HG03558 (cell line): ENCODE measurements around the gene CCDC174.

ENCODE experiments used
- ATAC-seq: cut with Tn5 transposase; IDR thresholded peaks from one replicate; pipeline ENCODE4 v1.9.1; 2021; ENCODE audit warnings: moderate number of reproducible peaks; ENCODE audit not compliant: unreplicated experiment; ENCODE audit errors: extremely low read depth

CCDC174 gene

DNA sequence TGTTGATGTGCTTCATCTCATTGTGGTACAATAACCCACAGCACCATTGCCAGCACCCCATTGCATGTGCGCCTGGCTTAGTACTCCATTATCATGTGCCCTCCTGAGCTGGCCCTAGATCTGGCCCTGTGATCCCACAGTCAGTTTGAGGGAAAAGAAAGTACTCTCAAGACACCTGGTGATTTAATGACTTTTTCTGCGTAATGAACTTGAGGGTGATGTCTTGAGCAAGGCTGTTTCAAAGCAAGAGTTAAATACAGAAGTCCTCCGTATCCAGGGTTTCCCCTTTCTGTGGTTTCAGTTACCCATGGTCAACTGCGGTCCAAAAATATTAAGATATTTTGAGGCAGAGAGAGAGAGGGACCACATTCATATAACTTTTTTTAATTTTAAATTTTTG is 39.7 kb downstream of the CCDC174 start:
- ATAC-seq = no peak

DNA sequence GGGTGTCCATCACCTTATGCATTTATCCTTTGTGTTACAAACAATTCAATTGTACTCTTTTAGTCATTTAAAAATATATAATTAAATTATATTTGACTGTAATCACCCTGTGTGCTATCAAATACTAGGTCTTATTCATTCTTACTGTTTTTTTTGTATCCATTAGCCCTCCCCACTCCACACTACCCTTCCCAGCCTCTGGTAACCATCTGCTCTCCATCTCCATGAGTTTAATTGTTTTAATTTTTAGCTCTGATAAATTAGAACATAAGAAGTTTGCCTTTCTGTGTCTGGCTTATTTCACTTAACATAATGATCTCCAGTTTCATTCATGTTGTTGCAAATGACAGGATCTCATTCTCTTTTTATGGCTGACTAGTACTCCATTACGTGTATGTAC is 40.2 kb downstream of the CCDC174 start:
- ATAC-seq = no peak

DNA sequence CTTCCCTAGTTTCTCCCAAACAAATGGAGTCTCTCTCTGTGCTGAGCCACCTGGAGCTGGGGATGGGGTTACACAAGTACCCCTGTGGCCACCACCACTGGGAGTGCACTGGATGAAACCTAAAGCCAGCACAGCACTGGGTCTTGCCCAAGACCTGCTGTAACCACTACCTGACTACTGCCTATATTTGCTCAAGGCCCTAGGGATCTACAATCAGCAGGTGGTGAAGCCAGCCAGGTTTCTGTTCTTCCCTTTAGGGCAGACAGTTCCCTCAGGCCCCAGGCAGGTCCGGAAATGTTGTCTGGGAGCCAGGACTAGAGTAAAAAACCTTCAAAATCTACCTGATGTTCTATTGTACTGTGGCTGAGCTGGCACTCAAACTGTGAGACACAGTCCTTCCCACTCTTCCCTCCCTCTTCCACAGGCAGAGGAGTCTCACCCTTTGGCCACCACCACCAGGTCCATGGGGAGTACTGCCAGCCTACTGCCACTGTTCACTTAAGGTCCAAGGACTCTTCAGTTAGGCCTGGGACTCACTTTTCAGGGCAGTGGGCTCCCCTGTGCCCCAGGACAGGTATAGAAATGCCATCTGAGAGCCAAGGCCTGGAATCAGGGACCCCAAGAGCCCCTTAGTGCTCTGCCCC is 47.2 kb downstream of the CCDC174 start:
- ATAC-seq = no peak

DNA sequence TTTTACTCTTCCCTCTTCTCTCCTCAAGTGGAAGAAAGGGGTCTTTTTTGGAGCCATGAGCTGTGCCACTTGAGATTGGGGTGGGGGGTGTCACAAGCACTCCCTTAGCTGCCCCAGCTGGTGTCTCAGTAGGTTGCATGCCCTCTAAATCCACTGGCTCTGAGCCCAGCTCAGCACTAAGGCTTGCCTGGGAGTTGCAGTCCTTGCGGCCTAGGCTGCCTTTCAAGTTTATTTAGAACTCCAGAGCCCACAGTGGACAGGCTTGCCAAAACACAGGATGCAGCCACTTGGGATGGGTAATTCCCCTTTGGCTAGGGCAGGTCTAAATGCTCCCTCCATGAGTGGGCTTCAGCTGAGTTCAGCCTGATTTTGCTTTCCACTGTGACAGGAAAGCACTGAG is 48.1 kb downstream of the CCDC174 start:
- no peak for ATAC-seq

DNA sequence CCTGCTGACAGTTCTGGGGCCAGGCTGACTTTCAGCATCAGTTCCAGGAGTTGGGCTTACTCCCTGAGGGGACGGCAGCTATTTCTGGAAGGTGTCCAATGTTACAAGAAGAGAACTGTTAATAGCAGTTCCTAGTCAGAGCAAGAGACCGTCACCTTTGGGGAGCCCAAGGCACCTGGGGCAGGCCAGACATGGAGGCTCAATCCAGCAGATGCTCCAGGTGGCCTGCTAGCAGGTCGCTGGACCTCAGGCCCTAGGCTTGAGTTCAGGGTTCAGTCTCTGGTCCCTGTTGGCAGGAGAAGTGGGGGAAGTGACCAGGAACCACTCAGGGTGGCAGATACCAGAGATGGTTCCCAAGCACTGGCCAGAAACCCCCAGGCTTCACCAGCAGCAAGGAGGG is 49.3 kb downstream of the CCDC174 start:
- ATAC-seq = no peak

DNA sequence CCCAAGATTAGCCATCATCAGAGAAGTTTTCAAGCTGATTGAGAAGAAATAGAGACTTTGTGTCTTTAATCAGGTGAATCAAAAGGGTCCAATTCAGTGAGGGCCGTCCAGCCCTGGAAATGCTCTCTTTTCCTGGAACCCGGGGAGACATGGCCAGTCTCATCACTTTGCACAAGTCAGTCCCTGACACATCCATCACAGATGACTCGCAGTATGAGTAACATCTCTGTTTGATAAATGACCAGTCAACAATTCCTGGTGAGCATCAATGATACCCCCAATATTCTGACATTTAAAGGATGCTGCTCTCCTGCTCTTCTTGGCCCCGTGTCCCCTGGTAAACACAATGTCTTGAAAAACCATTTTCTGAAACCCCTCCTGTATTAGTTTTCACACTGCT is 50.1 kb downstream of the CCDC174 start:
- no peak for ATAC-seq

GRCh38 chr3:14703128-14703750 is 51.7 kb downstream of the CCDC174 start:
- ATAC-seq = no peak

DNA sequence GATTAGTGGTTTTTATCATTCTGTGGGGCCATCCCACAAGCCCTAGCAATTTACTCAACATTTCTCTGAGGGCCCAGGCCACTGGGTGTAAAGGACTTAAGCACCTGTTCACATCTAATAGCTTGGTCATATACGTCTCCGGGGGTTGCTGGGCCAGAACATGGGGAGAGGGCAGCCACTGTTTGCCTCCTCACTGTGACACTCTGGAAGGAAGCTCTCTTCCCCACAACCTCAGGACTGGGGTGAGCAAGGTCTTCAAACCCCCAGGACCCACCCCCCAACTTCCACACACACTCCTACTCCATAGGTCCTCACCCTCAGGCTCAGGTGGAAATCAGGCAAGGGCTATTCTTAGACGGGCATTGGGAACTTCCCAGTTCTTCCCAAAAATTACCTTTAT is 52.2 kb downstream of the CCDC174 start:
- ATAC-seq = no peak

- no peak for ATAC-seq
Measured at GRCh38 chr3:14706096-14706495, 54.5 kb downstream of the CCDC174 start.

DNA sequence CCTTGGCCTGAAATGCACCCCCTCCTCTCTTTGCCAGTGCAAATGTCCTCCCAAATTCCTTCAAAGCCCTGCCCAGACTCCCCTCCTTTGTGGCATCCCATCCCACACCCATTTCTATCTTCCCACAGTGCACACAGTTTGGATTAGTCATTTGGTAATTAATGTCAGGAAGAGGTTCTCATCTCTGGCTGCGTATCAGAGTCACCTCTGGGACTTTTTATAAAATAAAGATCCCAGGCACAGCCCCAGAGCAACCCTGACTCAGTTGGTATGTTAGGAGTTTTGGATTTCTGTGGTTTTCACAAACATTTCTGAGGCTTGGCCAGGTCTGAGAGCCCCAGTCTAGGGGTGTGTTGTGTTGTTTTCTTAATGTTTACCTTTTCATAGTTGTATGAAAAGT is 65.0 kb downstream of the CCDC174 start:
- ATAC-seq = no peak

- ATAC-seq = no peak
Measured at GRCh38 chr3:14717307-14717706, 65.7 kb downstream of the CCDC174 start.

DNA sequence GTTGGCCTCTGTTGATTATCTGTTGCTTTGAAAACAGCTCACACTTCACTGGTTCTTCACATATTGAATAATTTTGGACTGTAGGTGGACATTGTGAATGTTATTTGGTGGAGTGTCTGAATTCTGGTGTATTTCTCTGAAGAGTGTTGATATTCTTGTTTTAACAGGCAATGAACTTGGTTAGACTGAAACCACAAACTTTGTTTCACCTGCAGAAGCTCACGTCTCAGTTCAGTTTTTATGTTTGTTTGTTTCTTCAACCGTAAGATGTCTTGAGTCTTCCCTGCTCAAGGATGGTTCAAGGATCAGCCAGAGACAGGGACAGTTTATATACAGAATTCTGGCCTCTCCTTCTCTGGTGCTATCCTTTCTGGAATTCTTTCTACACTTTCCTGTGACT is 67.0 kb downstream of the CCDC174 start:
- no peak for ATAC-seq

- ATAC-seq = no peak
Measured at GRCh38 chr3:14719006-14719405, 67.4 kb downstream of the CCDC174 start.

DNA sequence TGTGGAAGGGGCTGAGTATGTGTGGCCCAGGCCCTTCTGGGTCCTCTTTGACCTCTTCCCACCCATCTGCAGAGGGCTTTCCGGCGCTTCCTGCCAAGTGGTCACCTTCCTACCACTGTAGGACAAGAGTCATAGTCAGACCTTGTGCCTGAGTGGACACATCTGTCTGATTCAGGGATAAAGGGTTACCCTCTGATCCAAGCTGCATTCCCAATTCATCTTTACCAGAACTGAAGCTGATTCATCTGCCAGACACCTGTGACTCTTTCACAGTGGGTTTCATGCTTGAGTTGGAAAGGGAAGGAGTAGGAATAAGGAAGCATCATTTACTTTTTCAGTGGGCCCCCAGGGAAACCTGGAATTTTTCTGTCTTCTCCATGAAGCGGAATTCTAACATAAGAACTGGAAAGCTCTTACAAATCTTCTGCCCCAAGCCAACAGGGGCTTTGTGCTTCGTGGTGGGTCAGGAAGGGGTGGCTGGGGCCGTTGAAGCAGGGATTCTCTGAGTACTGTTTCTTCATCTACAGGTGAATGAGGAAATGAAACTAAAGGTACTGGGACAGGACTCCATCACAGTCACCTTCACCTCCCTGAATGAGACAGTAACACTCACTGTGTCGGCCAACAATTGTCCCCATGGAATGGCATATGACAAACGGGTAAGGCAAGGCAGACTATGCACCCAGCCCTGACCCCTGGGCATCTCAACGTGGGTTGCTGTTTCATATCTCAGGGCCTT is 69.7 kb downstream of the CCDC174 start:
- no peak for ATAC-seq
